Small intestine (tissue), 7 donors: ENCODE data around the gene LRCH1. TPM values are rescaled to one million over a fixed set of nuclear protein-coding genes. Genes with fewer than 3 reads are reported as not detected.

Experiments used
- DNase-seq, 2 donors: peaks; one replicate each; pipeline versions ENCODE4 v3.0.0 to v3.0.0-alpha.2; 2013
- FAIRE-seq: peaks from 2 replicates; lab custom pipeline; 2012; peaks lifted over from hg19 to GRCh38; lab: Jason Lieb, UNC
- H3K27ac ChIP-seq, 3 donors: one replicate each; pipeline ENCODE4 v1.5.1; 2013; ENCODE audit warnings: low read length in 2 of 3, mild to moderate bottlenecking in 2 of 3, control low read depth in 1 of 3, inconsistent platforms in 1 of 3, low read depth in 1 of 3, moderate library complexity in 1 of 3
- H3K27me3 ChIP-seq, 3 donors: one replicate each; pipeline ENCODE4 v1.6.1; 2013; ENCODE audit warnings: low read length in 3 of 3, inconsistent platforms in 1 of 3; ENCODE audit not compliant: control insufficient read depth in 3 of 3, insufficient read depth in 3 of 3
- H3K36me3 ChIP-seq, 3 donors: one replicate each; pipeline ENCODE4 v1.6.1; 2013; ENCODE audit warnings: low read length in 3 of 3, inconsistent platforms in 1 of 3, low read depth in 1 of 3, mild to moderate bottlenecking in 1 of 3, moderate library complexity in 1 of 3; ENCODE audit not compliant: control insufficient read depth in 3 of 3, insufficient read depth in 2 of 3
- H3K4me1 ChIP-seq, 3 donors: one replicate each; pipeline ENCODE4 v1.6.1; 2013; ENCODE audit warnings: low read length in 2 of 3, inconsistent platforms in 1 of 3, low read depth in 1 of 3, mild to moderate bottlenecking in 1 of 3, moderate library complexity in 1 of 3; ENCODE audit not compliant: control insufficient read depth in 3 of 3, insufficient read depth in 2 of 3
- H3K4me3 ChIP-seq, 3 donors: one replicate each; pipeline ENCODE4 v1.5.1; 2013; ENCODE audit warnings: low read length in 3 of 3, control low read depth in 1 of 3, inconsistent platforms in 1 of 3, low read depth in 1 of 3, mild to moderate bottlenecking in 1 of 3, moderate library complexity in 1 of 3
- H3K9me3 ChIP-seq, 2 donors: one replicate each; pipeline ENCODE4 v1.6.1; 2013; ENCODE audit warnings: low read depth in 1 of 2, low read length in 1 of 2; ENCODE audit not compliant: control insufficient read depth in 2 of 2, insufficient read depth in 1 of 2
- WGBS, 3 donors: extraction: QIAGEN DNeasy Blood & Tissue Kit; methylation state at CpG; one replicate each; pipeline ENCODE4 v1.1.7; 2013; 5-methylcytosine and 5-hydroxymethylcytosine counted together
- polyA plus RNA-seq, 4 donors: library from polyadenylated mRNA; stranded (reverse) in 3 of 4; unstranded in 1 of 4; fragments of 200-250 nt in 3 of 4; fragments of 120-200 nt in 1 of 4; gene quantifications; one replicate each; pipeline versions ENCODE4 v1.2.1 to v1.2.3, GENCODE V29; 2013
- donor health status: healthy with polysubstance abuse.
- donor health status: control.
- donor health status: control.
- donor health status: Bipolar disorder and iron deficiency.
- donor health status: healthy.

The LRCH1 gene
- polyA plus RNA-seq, 4 donors, result 6.9 to 10.9 (median 7.0) TPM

- H3K27me3 ChIP-seq, result no peaks in the 10 kb centered on the region
- no peak overlapping the region for H3K4me3 ChIP-seq
- DNase-seq, result peak in 1 of 2 donors; percentile 38
- H3K36me3 ChIP-seq, result no peaks in the 10 kb centered on the region
- peaks cover 7 to 45% (median 26%) of the 10 kb centered on the region in 3 donors for H3K4me1 ChIP-seq
- no peak overlapping the region for H3K27ac ChIP-seq
- no peak for FAIRE-seq
- 24 to 43% (median 25%) methylated on average over 2 of the region's 2 CpGs for WGBS, 3 donors
- no peaks in the 10 kb centered on the region for H3K9me3 ChIP-seq
These were observed 67.5 kb downstream of the LRCH1 start for GRCh38 chr13:46620471-46620870.

- WGBS, 3 donors, result 95 to 97% (median 95%) methylated on average over 2 of the region's 2 CpGs
- no peak for FAIRE-seq
- Histone ChIP-seq H3K4me1 (peaks cover 10 to 38% (median 25%) of the 10 kb centered on the region in 3 donors), H3K27me3 (no peaks in the 10 kb centered on the region), H3K9me3 (no peaks in the 10 kb centered on the region), H3K4me3 (no peak overlapping the region), H3K27ac (no peak overlapping the region), H3K36me3 (no peaks in the 10 kb centered on the region)
- no peak for DNase-seq
These were observed 68.2 kb downstream of the LRCH1 start for GRCh38 chr13:46621133-46621532.

GRCh38 chr13:46621792-46622629 lies 69.0 kb downstream of the LRCH1 start:
- no peak overlapping the region for H3K4me3 ChIP-seq
- H3K27ac ChIP-seq, result no peak overlapping the region
- no peaks in the 10 kb centered on the region for H3K9me3 ChIP-seq
- FAIRE-seq (no peak), DNase-seq (peak in 1 of 2 donors; percentile 31)
- H3K4me1 ChIP-seq, result peaks cover 10 to 36% (median 23%) of the 10 kb centered on the region in 3 donors
- WGBS, 3 donors, result 17 to 46% (median 36%) methylated on average over 4 of the region's 4 CpGs
- no peaks in the 10 kb centered on the region for H3K27me3 ChIP-seq
- H3K36me3 ChIP-seq, result no peaks in the 10 kb centered on the region

- H3K36me3 ChIP-seq, result no peaks in the 10 kb centered on the region
- no peaks in the 10 kb centered on the region for H3K9me3 ChIP-seq
- 30 to 51% (median 48%) methylated on average over 4 of the region's 4 CpGs for WGBS, 3 donors
- H3K4me3 ChIP-seq, result no peak overlapping the region
- DNase-seq, result peak in 1 of 2 donors; percentile 29
- peaks cover 10 to 30% (median 19%) of the 10 kb centered on the region in 3 donors for H3K4me1 ChIP-seq
- H3K27ac ChIP-seq, result no peak overlapping the region
- FAIRE-seq, result no peak
- H3K27me3 ChIP-seq, result no peaks in the 10 kb centered on the region
These were observed 69.8 kb downstream of the LRCH1 start for GRCh38 chr13:46622630-46623256.

GRCh38 chr13:46624353-46624752 lies 71.4 kb downstream of the LRCH1 start:
- H3K27me3 ChIP-seq, result no peaks in the 10 kb centered on the region
- H3K27ac ChIP-seq, result no peak overlapping the region
- no peaks in the 10 kb centered on the region for H3K9me3 ChIP-seq
- FAIRE-seq (no peak), DNase-seq (no peak)
- no peak overlapping the region for H3K4me3 ChIP-seq
- H3K4me1 ChIP-seq, result peaks cover 10 to 40% (median 20%) of the 10 kb centered on the region in 3 donors
- 75 to 89% (median 89%) methylated on average over 3 of the region's 3 CpGs for WGBS, 3 donors
- H3K36me3 ChIP-seq, result peaks cover 0 to 2% (median 0%) of the 10 kb centered on the region in 3 donors

GRCh38 chr13:46624821-46625220 lies 71.9 kb downstream of the LRCH1 start:
- FAIRE-seq (no peak), DNase-seq (no peak)
- 92 to 95% (median 93%) methylated on average over 4 of the region's 4 CpGs for WGBS, 3 donors
- Histone ChIP-seq H3K4me3 (no peak overlapping the region), H3K4me1 (peaks cover 10 to 45% (median 23%) of the 10 kb centered on the region in 3 donors), H3K27ac (no peak overlapping the region), H3K27me3 (no peaks in the 10 kb centered on the region), H3K9me3 (no peaks in the 10 kb centered on the region), H3K36me3 (peaks cover 0 to 2% (median 0%) of the 10 kb centered on the region in 3 donors)

GRCh38 chr13:46627462-46627861 lies 74.5 kb downstream of the LRCH1 start:
- no peaks in the 10 kb centered on the region for H3K27me3 ChIP-seq
- peaks cover 0 to 2% (median 0%) of the 10 kb centered on the region in 3 donors for H3K36me3 ChIP-seq
- no peaks in the 10 kb centered on the region for H3K9me3 ChIP-seq
- no peak overlapping the region for H3K4me3 ChIP-seq
- FAIRE-seq (no peak), DNase-seq (no peak)
- peaks cover 9 to 37% (median 24%) of the 10 kb centered on the region in 3 donors for H3K4me1 ChIP-seq
- no peak overlapping the region for H3K27ac ChIP-seq
- WGBS, 3 donors, result 80 to 94% (median 83%) methylated on average over 4 of the region's 4 CpGs

GRCh38 chr13:46628622-46629365 lies 75.8 kb downstream of the LRCH1 start:
- no peaks in the 10 kb centered on the region for H3K9me3 ChIP-seq
- no peaks in the 10 kb centered on the region for H3K27me3 ChIP-seq
- H3K4me1 ChIP-seq, result peaks cover 9 to 30% (median 18%) of the 10 kb centered on the region in 3 donors
- H3K27ac ChIP-seq, result peak overlapping the region in 1 of 3 donors; percentile 32
- DNase-seq, result peak in 1 of 2 donors; percentile 33
- H3K36me3 ChIP-seq, result peaks cover 0 to 2% (median 0%) of the 10 kb centered on the region in 3 donors
- WGBS, 3 donors, result 97 to 98% (median 98%) methylated on average over 7 of the region's 7 CpGs
- no peak for FAIRE-seq
- no peak overlapping the region for H3K4me3 ChIP-seq
